Measurements from ENCODE around the gene APOL5.

APOL5 gene

GRCh38 chr22:35746248-35746647 lies 28.6 kb downstream of the APOL5 start:
- DNase-seq, result no peak

- DNase-seq, result no peak
Observed at GRCh38 chr22:35746946-35747703, 29.5 kb downstream of the APOL5 start.

GRCh38 chr22:35749808-35750207 lies 32.1 kb downstream of the APOL5 start:
- no peak for DNase-seq

- no peak for DNase-seq
Observed at GRCh38 chr22:35752006-35752862, 34.6 kb downstream of the APOL5 start.

GRCh38 chr22:35752863-35753189 lies 35.2 kb downstream of the APOL5 start:
- DNase-seq, result no peak

- DNase-seq, result no peak
Observed at GRCh38 chr22:35754761-35755160, 37.1 kb downstream of the APOL5 start.

- DNase-seq, result no peak
Observed at GRCh38 chr22:35756722-35757121, 39.0 kb downstream of the APOL5 start.

- DNase-seq, result no peak
Observed at GRCh38 chr22:35758394-35758793, 40.7 kb downstream of the APOL5 start.

GRCh38 chr22:35761037-35761436 lies 43.4 kb downstream of the APOL5 start:
- DNase-seq, result no peak

GRCh38 chr22:35766654-35767580 lies 49.2 kb downstream of the APOL5 start:
- DNase-seq, result no peak

- no peak for DNase-seq
Observed at GRCh38 chr22:35769974-35770373, 52.3 kb downstream of the APOL5 start.

GRCh38 chr22:35775339-35775738 lies 57.7 kb downstream of the APOL5 start:
- no peak for DNase-seq

GRCh38 chr22:35777335-35777975 lies 59.8 kb downstream of the APOL5 start:
- DNase-seq, result no peak

Data from activated CD4-positive, alpha-beta T cell treated with anti-CD3 and anti-CD28 coated beads, Interleukin-2, amount 50 U/mL, for 16 hours (primary cell).